K562 (cell line): ENCODE results near the gene SPHKAP. TPM values are rescaled to one million over a fixed set of nuclear protein-coding genes. Genes with fewer than 3 reads are reported as not detected.

Experiments
- ATAC-seq: fragments of 200-7000 bp; cut with Tn5 transposase; 3 replicates; pipeline ENCODE4 v1.9.1; 2020; ENCODE audit warnings: moderate library complexity
- BruUV-seq: library from RNA; stranded (reverse); fragments of 400-500 nt; replicated peaks from 2 replicates; lab custom pipeline; 2021; lab: Mats Ljungman, UMichigan
- CTCF ChIA-PET: fragments of 300-600 bp; formaldehyde crosslinking; extraction: SDS; loops from one replicate; lab custom pipeline; 2021; ENCODE audit warnings: low intra/inter-chr PET ratio; lab: Yijun Ruan, JAX
- POLR2A ChIA-PET: fragments of 300-600, 350-650 bp; sonication (Branson Sonifier 250); formaldehyde crosslinking; extraction: SDS; loops from one replicate; lab custom pipeline; 2021; ENCODE audit warnings: antibody characterized with exemption, inconsistent platforms; lab: Yijun Ruan, JAX
- DNase-seq, 4 experiments: peaks; one replicate each; pipeline versions ENCODE4 v3.0.0 to v3.0.0-alpha.2; 2011 to 2018; ENCODE audit warnings: low spot score in 3 of 4, mixed read lengths in 3 of 4; ENCODE audit errors: extremely low read depth in 1 of 4
- FAIRE-seq: peaks from 2 replicates; lab custom pipeline; 2011; peaks lifted over from hg19 to GRCh38; lab: Jason Lieb, UNC
- H2AFZ ChIP-seq: 2 replicates; pipeline ENCODE4 v1.6.0; 2011; ENCODE audit warnings: low read depth, low read length, control low read depth, inconsistent platforms
- H3K27ac ChIP-seq: fragments of 200-600 bp; 3 replicates; pipeline ENCODE4 v1.8.0; 2011; ENCODE audit warnings: low read depth, mild to moderate bottlenecking, control low read depth, inconsistent platforms, low read length, moderate library complexity, mixed read lengths; ENCODE audit errors: extremely low read depth
- H3K27me3 ChIP-seq, 2 experiments: fragments of 300-600 bp in 1 of 2; 2 replicates in 1 of 2; 3 replicates in 1 of 2; pipeline versions ENCODE4 v1.6.0 to v1.8.0; 2011; ENCODE audit warnings: inconsistent platforms in 2 of 2, low read length in 2 of 2, mild to moderate bottlenecking in 1 of 2, mixed read lengths in 1 of 2, moderate library complexity in 1 of 2; ENCODE audit not compliant: control insufficient read depth in 2 of 2, insufficient read depth in 2 of 2
- H3K36me3 ChIP-seq: fragments of 300-600 bp; 3 replicates; pipeline ENCODE4 v1.8.0; 2011; ENCODE audit warnings: mild to moderate bottlenecking, low read length, inconsistent platforms; ENCODE audit not compliant: control insufficient read depth, insufficient read depth
- H3K4me1 ChIP-seq, 2 experiments: fragments of 200-600 bp in 1 of 2; replicated peaks in 1 of 2; 2 replicates in 1 of 2; 3 replicates in 1 of 2; pipeline versions ENCODE4 v1.5.1 to v1.8.0; 2011; ENCODE audit warnings: inconsistent platforms in 2 of 2, low read length in 2 of 2, mild to moderate bottlenecking in 1 of 2, mixed read lengths in 1 of 2, moderate library complexity in 1 of 2; ENCODE audit not compliant: control insufficient read depth in 2 of 2, insufficient read depth in 2 of 2
- H3K4me2 ChIP-seq: 2 replicates; pipeline ENCODE4 v1.6.1; 2011; ENCODE audit warnings: low read length, control low read depth, inconsistent platforms, mixed read lengths; ENCODE audit not compliant: insufficient read depth
- H3K4me3 ChIP-seq: fragments of 200-600 bp; sonication (generic), shearing (Covaris generic); 2 replicates; pipeline ENCODE4 v1.5.1; 2016; ENCODE audit warnings: control low read depth, inconsistent platforms
- H3K79me2 ChIP-seq: fragments of 200-600 bp; 3 replicates; pipeline ENCODE4 v1.8.0; 2011; ENCODE audit warnings: low read length, inconsistent platforms; ENCODE audit not compliant: control insufficient read depth, insufficient read depth
- H3K9ac ChIP-seq, 2 experiments: 2 replicates each; pipeline versions ENCODE4 v1.6.0 to v1.6.1; 2011; ENCODE audit warnings: low read depth in 2 of 2, low read length in 2 of 2, control low read depth in 1 of 2, inconsistent platforms in 1 of 2, mild to moderate bottlenecking in 1 of 2, mixed read lengths in 1 of 2; ENCODE audit not compliant: insufficient read depth in 1 of 2
- H3K9me1 ChIP-seq: one replicate; pipeline ENCODE4 v1.6.0; 2011; ENCODE audit warnings: inconsistent platforms, mild to moderate bottlenecking, low read length, moderate library complexity; ENCODE audit not compliant: control insufficient read depth, insufficient read depth
- H3K9me3 ChIP-seq: replicated peaks from 2 replicates; pipeline ENCODE4 v1.5.1; 2011; ENCODE audit warnings: low read depth, low read length, inconsistent platforms; ENCODE audit not compliant: control insufficient read depth, insufficient read depth
- H4K20me1 ChIP-seq: replicated peaks from 2 replicates; pipeline ENCODE4 v1.6.1; 2011; ENCODE audit warnings: low read length, inconsistent platforms, mixed read lengths; ENCODE audit not compliant: control insufficient read depth, insufficient read depth
- DNMT1 ChIP-seq: fragments of 450-650 bp; IDR thresholded peaks from 2 replicates; pipeline ENCODE4 v1.6.1; 2016; ENCODE audit warnings: antibody characterized with exemption, mild to moderate bottlenecking
- MAFG ChIP-seq: fragments of 450-650 bp; conservative IDR thresholded peaks from 2 replicates; pipeline ENCODE4 v1.6.1; 2016; ENCODE audit warnings: missing genetic modification characterization, missing compliant biosample characterization
- WGBS: fragments of 100-300 bp; shearing (Covaris generic); methylation state at CpG from one replicate; pipeline ENCODE4 v1.1.6; 2016; ENCODE audit warnings: low coverage, mixed read lengths; ENCODE audit not compliant: insufficient coverage; ENCODE audit errors: missing lambda C conversion rate; 5-methylcytosine and 5-hydroxymethylcytosine counted together
- in situ Hi-C: fragments of 300-500 bp; cut with MboI; formaldehyde crosslinking; loops from 4 replicates; pipeline ENCODE4 v1.15.0; 2018; ENCODE audit warnings: inconsistent platforms, mixed read lengths
- intact Hi-C: fragments of 100-400 bp; cut with micrococcal nuclease; formaldehyde crosslinking; loops from 2 replicates; pipeline ENCODE4 v1.14.2; 2022
- polyA plus RNA-seq, 8 experiments: library from polyadenylated mRNA; depleted of rRNA in 4 of 8; stranded (reverse) in 5 of 8; unstranded in 3 of 8; fragments of >200 nt; fragmentation: Nextera tagmentation in 2 of 8; fragmentation: Illumina TruSeq in 1 of 8; extraction: Ambion mirVana in 2 of 8; extraction: Trizol in 1 of 8; gene quantifications; 2 replicates each; pipeline versions ENCODE4 v1.2.1 to v1.2.3, GENCODE V29; 2011 to 2014; ENCODE audit warnings: inconsistent platforms in 1 of 8, missing spikeins in 1 of 8
- total RNA-seq, 7 experiments: library from RNA; depleted of rRNA in 6 of 7; stranded (reverse); fragments of >200 nt in 6 of 7; fragmentation: Illumina TruSeq in 2 of 7; extraction: Trizol in 2 of 7; gene quantifications; 2 replicates each; pipeline versions ENCODE4 v1.2.1 to v1.2.3, GENCODE V29; 2011 to 2021; ENCODE audit warnings: low replicate concordance in 1 of 7
- TF ChIP-seq, protein P1 (sequence below), 2 experiments: fragments of 450-650 bp in 1 of 2; sonication (generic) in 1 of 2; formaldehyde crosslinking in 1 of 2; IDR thresholded peaks in 1 of 2; conservative IDR thresholded peaks in 1 of 2; 2 replicates each; pipeline versions ENCODE4 v1.6.1 to v1.8.1; 2016 to 2023; ENCODE audit warnings: mild to moderate bottlenecking in 2 of 2, moderate library complexity in 2 of 2, inconsistent platforms in 1 of 2, missing genetic modification reagents in 1 of 2
- TF ChIP-seq, protein P2 (sequence below): fragments of 450-650 bp; IDR thresholded peaks from 2 replicates; pipeline ENCODE4 v1.6.1; 2017; ENCODE audit warnings: antibody characterized with exemption, mild to moderate bottlenecking
- TF ChIP-seq, protein P3 (sequence below): fragments of 450-650 bp; IDR thresholded peaks from 2 replicates; pipeline ENCODE4 v1.6.1; 2016; ENCODE audit warnings: low read depth

SPHKAP gene
- total and polyA plus RNA-seq, 9 of the 15 experiments (the other 6 are each of a cell fraction or from before 2014, with no cell fraction given): not detected

GRCh38 chr2:227990937-227991336 is 190.6 kb downstream of the SPHKAP start:
- CTCF ChIA-PET: no interaction called here
- Histone ChIP-seq H3K9ac (no peak overlapping the region), H3K36me3 (no peaks in the 10 kb centered on the region), H2AFZ (no peak overlapping the region), H4K20me1 (no peaks in the 10 kb centered on the region), H3K27ac (no peak overlapping the region), H3K27me3 (no peaks in the 10 kb centered on the region), H3K9me1 (no peaks in the 10 kb centered on the region), H3K9me3 (no peaks in the 10 kb centered on the region), H3K4me2 (no peak overlapping the region), H3K4me3 (no peak overlapping the region), H3K4me1 (no peaks in the 10 kb centered on the region), H3K79me2 (no peaks in the 10 kb centered on the region)
- no peak for FAIRE-seq
- DNase-seq: no peak
- in situ Hi-C loops (no loop called here), intact Hi-C loops (no loop called here)
- ATAC-seq: no peak
- BruUV-seq: no TSS peak
- TF ChIP-seq DNMT1: no peak
- TF ChIP-seq, protein P1, sequence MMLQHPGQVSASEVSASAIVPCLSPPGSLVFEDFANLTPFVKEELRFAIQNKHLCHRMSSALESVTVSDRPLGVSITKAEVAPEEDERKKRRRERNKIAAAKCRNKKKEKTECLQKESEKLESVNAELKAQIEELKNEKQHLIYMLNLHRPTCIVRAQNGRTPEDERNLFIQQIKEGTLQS (IDR thresholded peaks at IDR 0.05): no peak
- TF ChIP-seq, protein P1 (CRISPR knock-in tag; conservative IDR thresholded peaks at IDR 0.05): no peak
- no peak for TF ChIP-seq MAFG (tag)
- TF ChIP-seq, protein P2, sequence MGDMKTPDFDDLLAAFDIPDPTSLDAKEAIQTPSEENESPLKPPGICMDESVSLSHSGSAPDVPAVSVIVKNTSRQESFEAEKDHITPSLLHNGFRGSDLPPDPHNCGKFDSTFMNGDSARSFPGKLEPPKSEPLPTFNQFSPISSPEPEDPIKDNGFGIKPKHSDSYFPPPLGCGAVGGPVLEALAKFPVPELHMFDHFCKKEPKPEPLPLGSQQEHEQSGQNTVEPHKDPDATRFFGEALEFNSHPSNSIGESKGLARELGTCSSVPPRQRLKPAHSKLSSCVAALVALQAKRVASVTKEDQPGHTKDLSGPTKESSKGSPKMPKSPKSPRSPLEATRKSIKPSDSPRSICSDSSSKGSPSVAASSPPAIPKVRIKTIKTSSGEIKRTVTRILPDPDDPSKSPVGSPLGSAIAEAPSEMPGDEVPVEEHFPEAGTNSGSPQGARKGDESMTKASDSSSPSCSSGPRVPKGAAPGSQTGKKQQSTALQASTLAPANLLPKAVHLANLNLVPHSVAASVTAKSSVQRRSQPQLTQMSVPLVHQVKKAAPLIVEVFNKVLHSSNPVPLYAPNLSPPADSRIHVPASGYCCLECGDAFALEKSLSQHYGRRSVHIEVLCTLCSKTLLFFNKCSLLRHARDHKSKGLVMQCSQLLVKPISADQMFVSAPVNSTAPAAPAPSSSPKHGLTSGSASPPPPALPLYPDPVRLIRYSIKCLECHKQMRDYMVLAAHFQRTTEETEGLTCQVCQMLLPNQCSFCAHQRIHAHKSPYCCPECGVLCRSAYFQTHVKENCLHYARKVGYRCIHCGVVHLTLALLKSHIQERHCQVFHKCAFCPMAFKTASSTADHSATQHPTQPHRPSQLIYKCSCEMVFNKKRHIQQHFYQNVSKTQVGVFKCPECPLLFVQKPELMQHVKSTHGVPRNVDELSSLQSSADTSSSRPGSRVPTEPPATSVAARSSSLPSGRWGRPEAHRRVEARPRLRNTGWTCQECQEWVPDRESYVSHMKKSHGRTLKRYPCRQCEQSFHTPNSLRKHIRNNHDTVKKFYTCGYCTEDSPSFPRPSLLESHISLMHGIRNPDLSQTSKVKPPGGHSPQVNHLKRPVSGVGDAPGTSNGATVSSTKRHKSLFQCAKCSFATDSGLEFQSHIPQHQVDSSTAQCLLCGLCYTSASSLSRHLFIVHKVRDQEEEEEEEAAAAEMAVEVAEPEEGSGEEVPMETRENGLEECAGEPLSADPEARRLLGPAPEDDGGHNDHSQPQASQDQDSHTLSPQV: no peak
- TF ChIP-seq, protein P3, sequence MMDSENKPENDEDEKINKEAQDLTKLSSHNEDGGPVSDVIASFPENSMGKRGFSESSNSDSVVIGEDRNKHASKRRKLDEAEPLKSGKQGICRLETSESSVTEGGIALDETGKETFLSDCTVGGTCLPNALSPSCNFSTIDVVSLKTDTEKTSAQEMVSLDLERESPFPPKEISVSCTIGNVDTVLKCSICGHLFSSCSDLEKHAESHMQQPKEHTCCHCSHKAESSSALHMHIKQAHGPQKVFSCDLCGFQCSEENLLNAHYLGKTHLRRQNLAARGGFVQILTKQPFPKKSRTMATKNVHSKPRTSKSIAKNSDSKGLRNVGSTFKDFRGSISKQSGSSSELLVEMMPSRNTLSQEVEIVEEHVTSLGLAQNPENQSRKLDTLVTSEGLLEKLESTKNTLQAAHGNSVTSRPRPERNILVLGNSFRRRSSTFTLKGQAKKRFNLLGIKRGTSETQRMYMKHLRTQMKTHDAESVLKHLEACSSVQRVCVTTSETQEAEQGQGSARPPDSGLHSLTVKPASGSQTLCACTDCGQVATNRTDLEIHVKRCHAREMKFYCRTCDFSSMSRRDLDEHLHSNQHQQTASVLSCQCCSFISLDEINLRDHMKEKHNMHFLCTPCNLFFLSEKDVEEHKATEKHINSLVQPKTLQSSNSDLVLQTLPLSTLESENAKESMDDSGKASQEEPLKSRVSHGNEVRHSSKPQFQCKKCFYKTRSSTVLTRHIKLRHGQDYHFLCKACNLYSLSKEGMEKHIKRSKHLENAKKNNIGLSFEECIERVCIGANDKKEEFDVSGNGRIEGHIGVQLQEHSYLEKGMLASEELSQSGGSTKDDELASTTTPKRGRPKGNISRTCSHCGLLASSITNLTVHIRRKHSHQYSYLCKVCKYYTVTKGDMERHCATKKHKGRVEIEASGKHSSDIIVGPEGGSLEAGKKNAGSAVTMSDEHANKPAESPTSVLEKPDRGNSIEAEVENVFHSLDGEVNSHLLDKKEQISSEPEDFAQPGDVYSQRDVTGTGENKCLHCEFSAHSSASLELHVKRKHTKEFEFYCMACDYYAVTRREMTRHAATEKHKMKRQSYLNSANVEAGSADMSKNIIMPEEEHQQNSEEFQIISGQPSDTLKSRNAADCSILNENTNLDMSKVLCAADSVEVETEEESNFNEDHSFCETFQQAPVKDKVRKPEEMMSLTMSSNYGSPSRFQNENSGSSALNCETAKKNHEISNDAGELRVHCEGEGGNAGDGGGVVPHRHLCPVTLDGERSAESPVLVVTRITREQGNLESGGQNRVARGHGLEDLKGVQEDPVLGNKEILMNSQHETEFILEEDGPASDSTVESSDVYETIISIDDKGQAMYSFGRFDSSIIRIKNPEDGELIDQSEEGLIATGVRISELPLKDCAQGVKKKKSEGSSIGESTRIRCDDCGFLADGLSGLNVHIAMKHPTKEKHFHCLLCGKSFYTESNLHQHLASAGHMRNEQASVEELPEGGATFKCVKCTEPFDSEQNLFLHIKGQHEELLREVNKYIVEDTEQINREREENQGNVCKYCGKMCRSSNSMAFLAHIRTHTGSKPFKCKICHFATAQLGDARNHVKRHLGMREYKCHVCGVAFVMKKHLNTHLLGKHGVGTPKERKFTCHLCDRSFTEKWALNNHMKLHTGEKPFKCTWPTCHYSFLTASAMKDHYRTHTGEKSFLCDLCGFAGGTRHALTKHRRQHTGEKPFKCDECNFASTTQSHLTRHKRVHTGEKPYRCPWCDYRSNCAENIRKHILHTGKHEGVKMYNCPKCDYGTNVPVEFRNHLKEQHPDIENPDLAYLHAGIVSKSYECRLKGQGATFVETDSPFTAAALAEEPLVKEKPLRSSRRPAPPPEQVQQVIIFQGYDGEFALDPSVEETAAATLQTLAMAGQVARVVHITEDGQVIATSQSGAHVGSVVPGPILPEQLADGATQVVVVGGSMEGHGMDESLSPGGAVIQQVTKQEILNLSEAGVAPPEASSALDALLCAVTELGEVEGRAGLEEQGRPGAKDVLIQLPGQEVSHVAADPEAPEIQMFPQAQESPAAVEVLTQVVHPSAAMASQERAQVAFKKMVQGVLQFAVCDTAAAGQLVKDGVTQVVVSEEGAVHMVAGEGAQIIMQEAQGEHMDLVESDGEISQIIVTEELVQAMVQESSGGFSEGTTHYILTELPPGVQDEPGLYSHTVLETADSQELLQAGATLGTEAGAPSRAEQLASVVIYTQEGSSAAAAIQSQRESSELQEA: no peak
- POLR2A ChIA-PET: no interaction called here
- WGBS: 0% methylated on average over 4 of the region's 4 CpGs
